OCI-LY3 (cell line): ENCODE measurements around the gene SORL1.

Source experiments
- CTCF ChIP-seq: fragments of 200-600, 300-600 bp; sonication (generic); IDR thresholded peaks from 2 replicates; pipeline ENCODE4 v1.5.1; 2014; ENCODE audit warnings: antibody characterized with exemption, low read length, low read depth
- EZH2phosphoT487 ChIP-seq: fragments of 200-600 bp; shearing (Covaris generic); IDR thresholded peaks from 2 replicates; pipeline ENCODE4 v1.6.1; 2018; ENCODE audit warnings: antibody characterized with exemption, mixed run types, low read depth

- TF ChIP-seq CTCF (no peak), EZH2phosphoT487 (no peak)
Observed at GRCh38 chr11:121588747-121589146, 136.6 kb downstream of the SORL1 start.
